MCF 10A (cell line): Measurements from ENCODE around the gene LIPE. TPM values are rescaled to one million over a fixed set of nuclear protein-coding genes. Genes with fewer than 3 reads are reported as not detected.

Experiments
- BruUV-seq: library from RNA; stranded (reverse); fragments of 400-500 nt; replicated peaks from 2 replicates; lab custom pipeline; 2021; lab: Mats Ljungman, UMichigan
- CTCF ChIA-PET: fragments of 300-600 bp; sonication (Branson Sonifier 250); formaldehyde crosslinking; extraction: SDS; loops from one replicate; lab custom pipeline; 2021; ENCODE audit warnings: antibody characterized with exemption, inconsistent platforms; lab: Yijun Ruan, JAX
- POLR2A ChIA-PET: fragments of 300-600, 350-650 bp; sonication (Branson Sonifier 250); formaldehyde crosslinking; extraction: SDS; loops from one replicate; lab custom pipeline; 2020; ENCODE audit warnings: antibody characterized with exemption, inconsistent platforms; lab: Yijun Ruan, JAX
- DNase-seq: peaks from one replicate; pipeline ENCODE4 v3.0.0-alpha.2; 2018; ENCODE audit not compliant: unreplicated experiment
- H3K27ac Mint-ChIP-seq: one replicate; pipeline ENCODE4 v1.8.0; 2022; ENCODE audit warnings: mild to moderate bottlenecking, low read depth, mixed read lengths; ENCODE audit not compliant: unreplicated experiment
- H3K27me3 Mint-ChIP-seq: one replicate; pipeline ENCODE4 v1.8.0; 2022; ENCODE audit warnings: mixed read lengths; ENCODE audit not compliant: insufficient read depth, unreplicated experiment
- H3K36me3 Mint-ChIP-seq: one replicate; pipeline ENCODE4 v1.8.0; 2022; ENCODE audit warnings: mild to moderate bottlenecking, moderate library complexity, mixed read lengths; ENCODE audit not compliant: insufficient read depth, unreplicated experiment
- H3K4me1 Mint-ChIP-seq: one replicate; pipeline ENCODE4 v1.8.0; 2022; ENCODE audit warnings: mixed read lengths; ENCODE audit not compliant: insufficient read depth, unreplicated experiment
- H3K4me3 Mint-ChIP-seq: one replicate; pipeline ENCODE4 v1.8.0; 2022; ENCODE audit warnings: mild to moderate bottlenecking, moderate library complexity, mixed read lengths; ENCODE audit not compliant: unreplicated experiment
- H3K9me3 Mint-ChIP-seq: one replicate; pipeline ENCODE4 v1.8.0; 2022; ENCODE audit warnings: mixed read lengths; ENCODE audit not compliant: unreplicated experiment
- CTCF ChIP-seq: fragments of 200-600 bp; IDR thresholded peaks from one replicate; pipeline ENCODE4 v1.8.0; 2022; ENCODE audit warnings: antibody characterized with exemption, mild to moderate bottlenecking; ENCODE audit not compliant: unreplicated experiment
- intact Hi-C: fragments of 100-400 bp; cut with micrococcal nuclease; formaldehyde crosslinking; loops from 2 replicates; pipeline ENCODE4 v1.14.1; 2022
- total RNA-seq: library from RNA; stranded (reverse); gene quantifications from 2 replicates; pipeline ENCODE4 v1.2.3, GENCODE V29; 2022

LIPE gene
- total RNA-seq, 1 experiment from 2014 or later, result 11.7 TPM

- Mint-ChIP-seq H3K4me1 (peaks cover 4% of the 10 kb centered on the region), H3K27ac (no peak overlapping the region), H3K27me3 (no peaks in the 10 kb centered on the region), H3K4me3 (no peak overlapping the region), H3K9me3 (no peaks in the 10 kb centered on the region), H3K36me3 (peaks cover 23% of the 10 kb centered on the region)
- BruUV-seq, result no TSS peak
- DNase-seq, result no peak
- intact Hi-C loops, result no loop called here
- CTCF ChIA-PET, result interaction anchor here (0.6 kb wide), 1 partner anchor 89 kb away, joined by 3 read pairs; no protein-coding TSS in a partner anchor
- no peak for TF ChIP-seq CTCF
- POLR2A ChIA-PET, result no interaction called here
Measured at GRCh38 chr19:42374826-42375376, 52.3 kb downstream of the LIPE start.

DNA sequence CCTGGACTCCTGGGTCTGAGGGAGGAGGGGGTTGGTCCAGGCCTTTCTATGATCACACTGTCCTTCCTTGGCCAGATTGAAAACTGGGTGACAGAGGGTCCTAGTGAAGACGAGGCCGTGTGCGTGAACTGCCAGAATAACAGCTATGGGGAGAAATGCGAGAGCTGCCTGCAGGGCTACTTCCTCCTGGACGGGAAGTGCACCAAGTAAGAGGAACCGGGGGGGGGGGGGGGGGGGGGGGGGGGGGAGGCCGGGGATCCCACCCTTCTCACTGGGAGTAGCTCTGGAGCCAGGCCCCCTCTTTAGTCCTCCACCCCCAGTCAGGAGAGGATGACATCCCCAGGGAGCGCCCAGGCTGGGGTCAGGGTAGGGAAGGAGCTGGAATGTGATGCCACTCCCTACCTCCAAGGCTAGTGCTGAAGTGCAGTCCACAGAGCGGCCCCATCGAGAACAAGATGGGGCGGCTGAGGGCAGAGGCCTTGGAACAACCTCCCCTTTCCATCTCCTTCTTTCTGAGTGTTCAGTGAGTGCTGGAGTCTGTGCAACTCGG is 56.5 kb downstream of the LIPE start:
- TF ChIP-seq CTCF, result no peak
- Mint-ChIP-seq H3K4me3 (no peak overlapping the region), H3K9me3 (no peaks in the 10 kb centered on the region), H3K27ac (no peak overlapping the region), H3K36me3 (peaks cover 17% of the 10 kb centered on the region), H3K27me3 (no peaks in the 10 kb centered on the region), H3K4me1 (no peaks in the 10 kb centered on the region)
- CTCF ChIA-PET, result interaction anchor here (1.5 kb wide), 1 partner anchor 30 kb away, joined by 3 read pairs; no protein-coding TSS in a partner anchor
- POLR2A ChIA-PET, result no interaction called here
- BruUV-seq, result no TSS peak
- no peak for DNase-seq
- intact Hi-C loops, result no loop called here

DNA sequence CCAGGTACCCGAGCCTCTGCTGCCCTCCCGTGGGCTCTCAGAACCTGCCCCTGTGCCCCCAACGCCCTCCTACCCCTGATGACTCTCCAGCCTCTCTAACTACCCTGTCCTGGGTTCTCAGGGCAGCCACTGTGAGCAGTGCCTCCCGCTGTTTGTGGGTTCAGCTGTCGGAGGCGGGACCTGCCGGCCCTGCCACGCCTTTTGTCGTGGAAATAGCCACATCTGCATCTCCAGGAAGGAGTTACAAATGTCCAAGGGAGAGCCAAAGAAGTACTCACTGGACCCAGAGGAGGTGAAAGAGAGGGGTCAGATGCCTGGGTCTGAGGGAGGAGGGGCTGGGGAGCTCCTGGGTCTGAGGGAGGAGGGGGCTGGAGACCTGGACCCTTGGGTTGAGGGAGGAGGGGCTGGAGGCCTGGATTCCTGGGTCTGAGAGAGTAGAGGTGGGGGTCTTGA is 57.1 kb downstream of the LIPE start:
- no peak for TF ChIP-seq CTCF
- ChIA-PET CTCF (interaction anchor here (1.5 kb wide), 1 partner anchor 31 kb away, joined by 3 read pairs; no protein-coding TSS in a partner anchor), POLR2A (no interaction called here)
- no peak overlapping the region for H3K4me3 Mint-ChIP-seq
- H3K36me3 Mint-ChIP-seq, result peaks cover 17% of the 10 kb centered on the region
- H3K27ac Mint-ChIP-seq, result no peak overlapping the region
- H3K4me1 Mint-ChIP-seq, result no peaks in the 10 kb centered on the region
- no TSS peak for BruUV-seq
- intact Hi-C loops, result no loop called here
- no peak for DNase-seq
- H3K9me3 Mint-ChIP-seq, result no peaks in the 10 kb centered on the region
- no peaks in the 10 kb centered on the region for H3K27me3 Mint-ChIP-seq

- Mint-ChIP-seq H3K4me3 (no peak overlapping the region), H3K9me3 (no peaks in the 10 kb centered on the region), H3K4me1 (no peaks in the 10 kb centered on the region), H3K27me3 (no peaks in the 10 kb centered on the region), H3K27ac (no peak overlapping the region), H3K36me3 (peaks cover 17% of the 10 kb centered on the region)
- no peak for TF ChIP-seq CTCF
- ChIA-PET POLR2A (no interaction called here), CTCF (no interaction called here)
- DNase-seq, result no peak
- no TSS peak for BruUV-seq
- intact Hi-C loops, result no loop called here
Measured at GRCh38 chr19:42369433-42370067, 57.6 kb downstream of the LIPE start.
